ENCODE results near the gene TBC1D19.

DNA sequence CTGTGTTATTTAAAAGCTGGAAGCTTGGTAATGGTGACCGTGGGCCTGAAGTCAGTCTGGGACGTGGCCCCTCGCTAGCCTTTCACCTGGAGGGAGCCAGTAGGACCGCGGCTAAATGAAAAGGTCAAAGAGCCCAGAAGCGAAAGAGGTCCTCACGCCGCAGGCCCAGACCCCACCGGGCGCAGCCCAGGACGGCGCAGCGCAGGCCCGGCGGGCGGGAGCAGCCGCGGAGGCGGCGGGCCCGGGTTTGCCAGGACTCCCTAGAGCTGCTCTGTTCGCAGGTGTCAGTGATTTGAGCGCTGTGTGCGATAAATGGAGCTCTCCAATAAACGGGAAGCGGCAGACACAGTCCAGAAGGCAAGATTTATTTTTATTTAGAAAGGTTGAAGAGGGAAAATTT, 220.6 kb downstream of the TBC1D19 start:
- TF ChIP-seq, protein P1, sequence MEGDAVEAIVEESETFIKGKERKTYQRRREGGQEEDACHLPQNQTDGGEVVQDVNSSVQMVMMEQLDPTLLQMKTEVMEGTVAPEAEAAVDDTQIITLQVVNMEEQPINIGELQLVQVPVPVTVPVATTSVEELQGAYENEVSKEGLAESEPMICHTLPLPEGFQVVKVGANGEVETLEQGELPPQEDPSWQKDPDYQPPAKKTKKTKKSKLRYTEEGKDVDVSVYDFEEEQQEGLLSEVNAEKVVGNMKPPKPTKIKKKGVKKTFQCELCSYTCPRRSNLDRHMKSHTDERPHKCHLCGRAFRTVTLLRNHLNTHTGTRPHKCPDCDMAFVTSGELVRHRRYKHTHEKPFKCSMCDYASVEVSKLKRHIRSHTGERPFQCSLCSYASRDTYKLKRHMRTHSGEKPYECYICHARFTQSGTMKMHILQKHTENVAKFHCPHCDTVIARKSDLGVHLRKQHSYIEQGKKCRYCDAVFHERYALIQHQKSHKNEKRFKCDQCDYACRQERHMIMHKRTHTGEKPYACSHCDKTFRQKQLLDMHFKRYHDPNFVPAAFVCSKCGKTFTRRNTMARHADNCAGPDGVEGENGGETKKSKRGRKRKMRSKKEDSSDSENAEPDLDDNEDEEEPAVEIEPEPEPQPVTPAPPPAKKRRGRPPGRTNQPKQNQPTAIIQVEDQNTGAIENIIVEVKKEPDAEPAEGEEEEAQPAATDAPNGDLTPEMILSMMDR (IDR thresholded peaks at IDR 0.05; ENCODE audit: low read depth, low read length, missing input control), result no peak
- no peak for TF ChIP-seq GABPA (IDR thresholded peaks at IDR 0.05 in 1 of 2, conservative IDR thresholded peaks at IDR 0.05 in 1 of 2)
- TF ChIP-seq, protein P2, sequence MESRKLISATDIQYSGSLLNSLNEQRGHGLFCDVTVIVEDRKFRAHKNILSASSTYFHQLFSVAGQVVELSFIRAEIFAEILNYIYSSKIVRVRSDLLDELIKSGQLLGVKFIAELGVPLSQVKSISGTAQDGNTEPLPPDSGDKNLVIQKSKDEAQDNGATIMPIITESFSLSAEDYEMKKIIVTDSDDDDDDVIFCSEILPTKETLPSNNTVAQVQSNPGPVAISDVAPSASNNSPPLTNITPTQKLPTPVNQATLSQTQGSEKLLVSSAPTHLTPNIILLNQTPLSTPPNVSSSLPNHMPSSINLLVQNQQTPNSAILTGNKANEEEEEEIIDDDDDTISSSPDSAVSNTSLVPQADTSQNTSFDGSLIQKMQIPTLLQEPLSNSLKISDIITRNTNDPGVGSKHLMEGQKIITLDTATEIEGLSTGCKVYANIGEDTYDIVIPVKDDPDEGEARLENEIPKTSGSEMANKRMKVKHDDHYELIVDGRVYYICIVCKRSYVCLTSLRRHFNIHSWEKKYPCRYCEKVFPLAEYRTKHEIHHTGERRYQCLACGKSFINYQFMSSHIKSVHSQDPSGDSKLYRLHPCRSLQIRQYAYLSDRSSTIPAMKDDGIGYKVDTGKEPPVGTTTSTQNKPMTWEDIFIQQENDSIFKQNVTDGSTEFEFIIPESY (IDR thresholded peaks at IDR 0.05), result no peak
- TF ChIP-seq FOXA1 (IDR thresholded peaks at IDR 0.05), result no peak
- no peak for TF ChIP-seq RAD21 (IDR thresholded peaks at IDR 0.05)
- TF ChIP-seq YY1 (IDR thresholded peaks at IDR 0.05), result no peak
- TF ChIP-seq, protein P3, sequence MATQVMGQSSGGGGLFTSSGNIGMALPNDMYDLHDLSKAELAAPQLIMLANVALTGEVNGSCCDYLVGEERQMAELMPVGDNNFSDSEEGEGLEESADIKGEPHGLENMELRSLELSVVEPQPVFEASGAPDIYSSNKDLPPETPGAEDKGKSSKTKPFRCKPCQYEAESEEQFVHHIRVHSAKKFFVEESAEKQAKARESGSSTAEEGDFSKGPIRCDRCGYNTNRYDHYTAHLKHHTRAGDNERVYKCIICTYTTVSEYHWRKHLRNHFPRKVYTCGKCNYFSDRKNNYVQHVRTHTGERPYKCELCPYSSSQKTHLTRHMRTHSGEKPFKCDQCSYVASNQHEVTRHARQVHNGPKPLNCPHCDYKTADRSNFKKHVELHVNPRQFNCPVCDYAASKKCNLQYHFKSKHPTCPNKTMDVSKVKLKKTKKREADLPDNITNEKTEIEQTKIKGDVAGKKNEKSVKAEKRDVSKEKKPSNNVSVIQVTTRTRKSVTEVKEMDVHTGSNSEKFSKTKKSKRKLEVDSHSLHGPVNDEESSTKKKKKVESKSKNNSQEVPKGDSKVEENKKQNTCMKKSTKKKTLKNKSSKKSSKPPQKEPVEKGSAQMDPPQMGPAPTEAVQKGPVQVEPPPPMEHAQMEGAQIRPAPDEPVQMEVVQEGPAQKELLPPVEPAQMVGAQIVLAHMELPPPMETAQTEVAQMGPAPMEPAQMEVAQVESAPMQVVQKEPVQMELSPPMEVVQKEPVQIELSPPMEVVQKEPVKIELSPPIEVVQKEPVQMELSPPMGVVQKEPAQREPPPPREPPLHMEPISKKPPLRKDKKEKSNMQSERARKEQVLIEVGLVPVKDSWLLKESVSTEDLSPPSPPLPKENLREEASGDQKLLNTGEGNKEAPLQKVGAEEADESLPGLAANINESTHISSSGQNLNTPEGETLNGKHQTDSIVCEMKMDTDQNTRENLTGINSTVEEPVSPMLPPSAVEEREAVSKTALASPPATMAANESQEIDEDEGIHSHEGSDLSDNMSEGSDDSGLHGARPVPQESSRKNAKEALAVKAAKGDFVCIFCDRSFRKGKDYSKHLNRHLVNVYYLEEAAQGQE (IDR thresholded peaks at IDR 0.05), result no peak
- no peak for TF ChIP-seq JUND (IDR thresholded peaks at IDR 0.05)
- no peak for TF ChIP-seq SP1 (IDR thresholded peaks at IDR 0.05)
- no peak for TF ChIP-seq TAF1 (conservative IDR thresholded peaks at IDR 0.05)
- TF ChIP-seq, protein P4, sequence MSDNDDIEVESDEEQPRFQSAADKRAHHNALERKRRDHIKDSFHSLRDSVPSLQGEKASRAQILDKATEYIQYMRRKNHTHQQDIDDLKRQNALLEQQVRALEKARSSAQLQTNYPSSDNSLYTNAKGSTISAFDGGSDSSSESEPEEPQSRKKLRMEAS (IDR thresholded peaks at IDR 0.05), result no peak
- no peak for TF ChIP-seq HNF4A (conservative IDR thresholded peaks at IDR 0.05)
- TF ChIP-seq, protein P5, sequence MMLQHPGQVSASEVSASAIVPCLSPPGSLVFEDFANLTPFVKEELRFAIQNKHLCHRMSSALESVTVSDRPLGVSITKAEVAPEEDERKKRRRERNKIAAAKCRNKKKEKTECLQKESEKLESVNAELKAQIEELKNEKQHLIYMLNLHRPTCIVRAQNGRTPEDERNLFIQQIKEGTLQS (IDR thresholded peaks at IDR 0.05), result no peak

All from liver (tissue), 3 donors.